GM21723 (cell line): ENCODE data around the gene CD3D.
A peak's percentile ranks its signal among the peaks of the same experiment; 100 is the strongest.

Source experiments
- ATAC-seq: cut with Tn5 transposase; IDR thresholded peaks from one replicate; pipeline ENCODE4 v1.9.1; 2021; ENCODE audit warnings: mild to moderate bottlenecking, moderate library complexity; ENCODE audit not compliant: unreplicated experiment

The CD3D gene

GRCh38 chr11:118342503-118343161, at the start of gene CD3D:
Gene CD3D, minus strand, starts transcription at chr11:118342705. Its CDS starts 98 bp downstream, at chr11:118342607.
- ATAC-seq = no peak

GRCh38 chr11:118383657-118384056, 41.2 kb upstream of the CD3D start:
- ATAC-seq = no peak

GRCh38 chr11:118382954-118383353, 40.4 kb upstream of the CD3D start:
- no peak for ATAC-seq

- ATAC-seq = no peak
Measured at GRCh38 chr11:118380571-118380970, 38.1 kb upstream of the CD3D start.

- no peak for ATAC-seq
Measured at GRCh38 chr11:118379497-118379896, 37.0 kb upstream of the CD3D start.

GRCh38 chr11:118375978-118376377, 33.5 kb upstream of the CD3D start:
- no peak for ATAC-seq

GRCh38 chr11:118374729-118375128, 32.2 kb upstream of the CD3D start:
- ATAC-seq = no peak

- no peak for ATAC-seq
Measured at GRCh38 chr11:118373871-118374270, 31.4 kb upstream of the CD3D start.

- ATAC-seq = no peak
Measured at GRCh38 chr11:118373263-118373662, 30.8 kb upstream of the CD3D start.

- no peak for ATAC-seq
Measured at GRCh38 chr11:118370774-118371173, 28.3 kb upstream of the CD3D start.

GRCh38 chr11:118366287-118366686, 23.8 kb upstream of the CD3D start:
- ATAC-seq = no peak

GRCh38 chr11:118364956-118365615, 22.6 kb upstream of the CD3D start:
- ATAC-seq = no peak

GRCh38 chr11:118359295-118359958, 16.9 kb upstream of the CD3D start, which contains the start of gene UBE4A:
Gene UBE4A, plus strand, starts transcription at chr11:118359600. Its CDS starts 5,481 bp downstream, at chr11:118365081.
- peak; percentile 92 for ATAC-seq

GRCh38 chr11:118358071-118358470, 15.6 kb upstream of the CD3D start:
- ATAC-seq = no peak

- ATAC-seq = no peak
Measured at GRCh38 chr11:118353084-118353710, 10.7 kb upstream of the CD3D start.

- no peak for ATAC-seq
Measured at GRCh38 chr11:118349475-118349874, 7.0 kb upstream of the CD3D start.

GRCh38 chr11:118343981-118344515, 1.5 kb upstream of the CD3D start, which contains the start of gene CD3G:
Gene CD3G, plus strand, starts transcription at chr11:118344344. Its CDS starts 80 bp downstream, at chr11:118344424.
- ATAC-seq = no peak

GRCh38 chr11:118343248-118343647, 743 bp upstream of the CD3D start:
- no peak for ATAC-seq

GRCh38 chr11:118341815-118342489, 553 bp downstream of the CD3D start:
- ATAC-seq = no peak

GRCh38 chr11:118341261-118341660, 1.2 kb downstream of the CD3D start:
- ATAC-seq = no peak

- no peak for ATAC-seq
Measured at GRCh38 chr11:118340449-118340848, 2.1 kb downstream of the CD3D start.
